Gastroesophageal sphincter (tissue), 4 donors: ENCODE data around the gene SYNGR1. TPM values are rescaled to one million over a fixed set of nuclear protein-coding genes. Genes with fewer than 3 reads are reported as not detected.

ENCODE experiments used
- ATAC-seq: fragments of 150-250 bp; one replicate; pipeline ENCODE4 v1.9.1; 2016; ENCODE audit warnings: mild to moderate bottlenecking, moderate library complexity
- H3K27ac ChIP-seq, 4 donors: fragments of 200-600 bp; sonication (generic) in 3 of 4; 1 replicate in 3 of 4; 2 replicates in 1 of 4; pipeline ENCODE4 v1.5.1; 2016 to 2019
- H3K27me3 ChIP-seq: fragments of 200-600 bp; sonication (generic); one replicate; pipeline ENCODE4 v1.5.1; 2019
- H3K36me3 ChIP-seq, 2 donors: fragments of 200-600 bp; sonication (generic); one replicate each; pipeline ENCODE4 v1.5.1; 2019; ENCODE audit warnings: control low read depth in 1 of 2
- H3K4me1 ChIP-seq, 3 donors: fragments of 200-600 bp; sonication (generic); 1 replicate in 2 of 3; 2 replicates in 1 of 3; pipeline ENCODE4 v1.5.1; 2016 to 2019; ENCODE audit warnings: control low read depth in 2 of 3
- H3K4me3 ChIP-seq, 2 donors: fragments of 200-600 bp; sonication (generic); one replicate each; pipeline ENCODE4 v1.5.1; 2019; ENCODE audit warnings: mild to moderate bottlenecking in 1 of 2, moderate library complexity in 1 of 2
- H3K9me3 ChIP-seq, 3 donors: fragments of 200-600 bp; sonication (generic); one replicate each; pipeline ENCODE4 v1.5.1; 2017 to 2019; ENCODE audit warnings: control low read depth in 2 of 3
- CTCF ChIP-seq, 4 experiments: fragments of 200-600 bp in 2 of 4; fragments of 450-650 bp in 2 of 4; sonication (generic) in 1 of 4; IDR thresholded peaks; one replicate each; pipeline ENCODE4 v1.5.1; 2017 to 2019; ENCODE audit warnings: antibody characterized with exemption in 4 of 4, mild to moderate bottlenecking in 2 of 4, moderate library complexity in 2 of 4
- EP300 ChIP-seq: sonication (generic); formaldehyde crosslinking; IDR thresholded peaks from one replicate; pipeline ENCODE4 v1.6.1; 2017; ENCODE audit warnings: antibody characterized with exemption, mild to moderate bottlenecking
- POLR2A ChIP-seq, 2 donors: fragments of 450-650 bp; IDR thresholded peaks; one replicate each; pipeline ENCODE4 v1.6.1; 2017; ENCODE audit warnings: antibody characterized with exemption in 2 of 2, mild to moderate bottlenecking in 2 of 2, moderate library complexity in 1 of 2
- POLR2AphosphoS5 ChIP-seq: sonication (generic); formaldehyde crosslinking; IDR thresholded peaks from one replicate; pipeline ENCODE4 v1.6.1; 2017; ENCODE audit warnings: antibody characterized with exemption
- WGBS, 2 donors: methylation state at CpG; one replicate each; pipeline ENCODE4 v1.1.5; 2018; ENCODE audit warnings: low coverage in 1 of 2; 5-methylcytosine and 5-hydroxymethylcytosine counted together
- total RNA-seq, 4 donors: library from RNA; depleted of rRNA; stranded (reverse); fragments of >200 nt; gene quantifications; one replicate each; pipeline ENCODE4 v1.1.0, GENCODE V29; 2016

The SYNGR1 gene
- total RNA-seq, 4 donors from 2014 or later = 13.3 to 34.2 (median 20.1) TPM

DNA sequence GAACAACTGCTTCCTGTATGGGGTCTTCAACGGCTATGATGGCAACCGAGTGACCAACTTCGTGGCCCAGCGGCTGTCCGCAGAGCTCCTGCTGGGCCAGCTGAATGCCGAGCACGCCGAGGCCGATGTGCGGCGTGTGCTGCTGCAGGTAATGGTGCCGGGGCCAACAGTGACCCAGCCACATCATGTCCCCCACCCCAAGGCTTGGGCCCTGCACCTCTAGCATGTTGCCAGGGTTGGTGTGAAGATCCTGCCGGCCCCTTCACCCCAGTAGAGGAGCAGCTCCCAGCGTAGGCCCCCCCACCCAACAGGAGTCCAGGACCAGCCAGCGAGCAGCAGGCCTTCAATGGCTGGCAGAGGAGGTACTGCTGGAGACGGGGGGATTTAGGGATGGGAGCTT lies 65.7 kb downstream of the SYNGR1 start:
- Histone ChIP-seq H3K27me3 (no peaks in the 10 kb centered on the region), H3K27ac (no peak overlapping the region), H3K9me3 (no peaks in the 10 kb centered on the region), H3K36me3 (peaks cover 0 to 58% of the 10 kb centered on the region in 2 donors), H3K4me1 (peaks cover 0 to 14% (median 0%) of the 10 kb centered on the region in 3 donors), H3K4me3 (no peak overlapping the region)
- ATAC-seq = no peak
- 60 to 96% methylated on average over 1 to 10 of the region's 16 CpGs for WGBS, 2 donors
- TF ChIP-seq POLR2AphosphoS5 (no peak), CTCF (IDR thresholded peaks at IDR 0.05) (no peak), EP300 (no peak), POLR2A (IDR thresholded peaks at IDR 0.05) (no peak)

GRCh38 chr22:39416319-39416718 lies 66.5 kb downstream of the SYNGR1 start:
- Histone ChIP-seq H3K9me3 (no peaks in the 10 kb centered on the region), H3K4me3 (no peak overlapping the region), H3K27ac (no peak overlapping the region), H3K27me3 (no peaks in the 10 kb centered on the region), H3K4me1 (peaks cover 0 to 10% (median 0%) of the 10 kb centered on the region in 3 donors), H3K36me3 (peaks cover 0 to 66% of the 10 kb centered on the region in 2 donors)
- TF ChIP-seq POLR2AphosphoS5 = no peak
- no peak for TF ChIP-seq CTCF (IDR thresholded peaks at IDR 0.05)
- no peak for TF ChIP-seq EP300
- TF ChIP-seq POLR2A (IDR thresholded peaks at IDR 0.05) = no peak
- ATAC-seq = no peak
- 70 to 71% methylated on average over 1 to 4 of the region's 7 CpGs for WGBS, 2 donors

DNA sequence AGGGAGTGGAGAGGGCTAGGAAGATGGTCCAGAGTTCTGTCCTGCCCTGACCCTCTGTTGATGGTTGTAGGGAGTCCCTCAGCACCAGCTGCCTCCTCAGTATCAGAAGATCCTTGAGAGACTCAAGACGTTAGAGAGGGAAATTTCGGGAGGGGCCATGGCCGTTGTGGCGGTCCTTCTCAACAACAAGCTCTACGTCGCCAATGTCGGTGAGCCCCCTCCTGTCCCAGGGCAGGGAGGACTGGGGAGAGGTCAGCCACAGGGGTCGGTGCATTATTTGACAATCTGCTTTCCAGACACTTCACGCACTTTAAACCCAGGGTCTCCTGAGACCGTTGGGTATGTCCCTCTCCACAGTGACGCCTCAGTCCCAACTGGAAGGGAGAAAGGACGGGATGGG lies 67.8 kb downstream of the SYNGR1 start:
- 83 to 100% methylated on average over 1 to 12 of the region's 12 CpGs for WGBS, 2 donors
- no peak for TF ChIP-seq POLR2AphosphoS5
- no peak for TF ChIP-seq CTCF (IDR thresholded peaks at IDR 0.05)
- no peak for TF ChIP-seq POLR2A (IDR thresholded peaks at IDR 0.05)
- TF ChIP-seq EP300 = no peak
- H3K9me3 ChIP-seq = no peaks in the 10 kb centered on the region
- H3K27ac ChIP-seq = no peak overlapping the region
- no peaks in the 10 kb centered on the region for H3K27me3 ChIP-seq
- peaks cover 0 to 80% of the 10 kb centered on the region in 2 donors for H3K36me3 ChIP-seq
- no peak overlapping the region for H3K4me3 ChIP-seq
- H3K4me1 ChIP-seq = no peaks in the 10 kb centered on the region
- ATAC-seq = no peak

GRCh38 chr22:39418696-39419095 lies 68.9 kb downstream of the SYNGR1 start:
- no peaks in the 10 kb centered on the region for H3K27me3 ChIP-seq
- peaks cover 0 to 90% of the 10 kb centered on the region in 2 donors for H3K36me3 ChIP-seq
- 95% methylated on average over 8 of the region's 12 CpGs; no CpG with 5 or more reads in 1 of the 2 donors for WGBS, 2 donors
- no peak overlapping the region for H3K27ac ChIP-seq
- no peak for ATAC-seq
- TF ChIP-seq POLR2A (IDR thresholded peaks at IDR 0.05) = no peak
- no peak for TF ChIP-seq CTCF (IDR thresholded peaks at IDR 0.05)
- no peak for TF ChIP-seq EP300
- no peak for TF ChIP-seq POLR2AphosphoS5
- no peak overlapping the region for H3K4me3 ChIP-seq
- H3K9me3 ChIP-seq = no peaks in the 10 kb centered on the region
- H3K4me1 ChIP-seq = no peaks in the 10 kb centered on the region

GRCh38 chr22:39419096-39419495 lies 69.3 kb downstream of the SYNGR1 start:
- peaks cover 0 to 94% of the 10 kb centered on the region in 2 donors for H3K36me3 ChIP-seq
- H3K27me3 ChIP-seq = no peaks in the 10 kb centered on the region
- no peak for ATAC-seq
- 93% methylated on average over 6 of the region's 6 CpGs; no CpG with 5 or more reads in 1 of the 2 donors for WGBS, 2 donors
- no peak overlapping the region for H3K4me3 ChIP-seq
- no peak overlapping the region for H3K27ac ChIP-seq
- no peak for TF ChIP-seq EP300
- no peak for TF ChIP-seq CTCF (IDR thresholded peaks at IDR 0.05)
- no peak for TF ChIP-seq POLR2A (IDR thresholded peaks at IDR 0.05)
- H3K4me1 ChIP-seq = no peaks in the 10 kb centered on the region
- no peaks in the 10 kb centered on the region for H3K9me3 ChIP-seq
